T-helper 2 cell (primary cell): ENCODE results near the gene KLK2.
"Not testable (repeated sequence)": the region's sequence is repeated elsewhere in the genome, so short reads cannot be mapped to it uniquely, and the experiment has no call there.

Experiments
- DNase-seq, 5 experiments: peaks; one replicate each; pipeline versions ENCODE4 v3.0.0 to v3.0.0-alpha.2; 2012 to 2022

The KLK2 gene

DNA sequence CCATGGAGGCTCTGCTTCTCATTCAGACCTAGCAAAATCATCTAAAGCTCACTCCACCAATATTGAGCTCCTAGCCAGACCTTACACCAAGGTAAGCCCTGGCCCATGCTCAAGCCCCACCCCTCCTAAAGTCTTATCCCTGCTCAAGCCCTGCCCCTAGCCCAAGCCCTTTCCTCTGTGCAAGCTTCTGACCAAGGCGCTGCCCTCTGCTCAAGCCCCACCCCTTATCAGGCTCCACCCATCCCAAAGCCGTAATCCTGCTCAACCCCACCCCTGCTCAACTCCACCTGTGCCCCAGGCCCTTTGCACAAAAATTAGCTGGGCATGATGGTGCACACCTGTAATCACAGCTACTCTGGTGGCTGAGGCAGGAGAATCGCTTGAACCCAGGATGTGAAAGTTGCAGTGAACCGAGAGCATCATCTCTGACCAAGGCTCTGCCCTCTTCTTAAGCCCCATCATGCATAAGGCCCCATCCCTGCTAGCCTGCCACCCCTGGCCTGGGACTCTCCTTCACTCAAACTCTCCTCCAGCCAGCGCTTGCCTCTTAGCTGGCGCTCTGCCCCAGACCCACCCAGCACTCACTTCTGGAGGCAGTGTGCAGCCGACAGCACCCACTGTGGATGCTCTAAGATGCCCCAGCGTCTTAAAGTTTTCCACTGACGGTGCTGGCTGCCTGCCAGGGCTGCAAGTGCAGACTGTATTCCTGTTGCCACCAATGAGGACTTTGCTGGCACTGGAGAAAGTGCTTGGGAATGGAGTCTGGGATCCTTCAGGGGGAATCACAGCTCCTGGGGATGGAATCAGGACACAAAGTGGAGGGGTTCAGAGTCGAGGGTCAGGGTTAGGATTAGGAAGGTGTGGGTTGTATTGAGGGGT lies 21.5 kb downstream of the KLK2 start:
- DNase-seq = no peak

DNA sequence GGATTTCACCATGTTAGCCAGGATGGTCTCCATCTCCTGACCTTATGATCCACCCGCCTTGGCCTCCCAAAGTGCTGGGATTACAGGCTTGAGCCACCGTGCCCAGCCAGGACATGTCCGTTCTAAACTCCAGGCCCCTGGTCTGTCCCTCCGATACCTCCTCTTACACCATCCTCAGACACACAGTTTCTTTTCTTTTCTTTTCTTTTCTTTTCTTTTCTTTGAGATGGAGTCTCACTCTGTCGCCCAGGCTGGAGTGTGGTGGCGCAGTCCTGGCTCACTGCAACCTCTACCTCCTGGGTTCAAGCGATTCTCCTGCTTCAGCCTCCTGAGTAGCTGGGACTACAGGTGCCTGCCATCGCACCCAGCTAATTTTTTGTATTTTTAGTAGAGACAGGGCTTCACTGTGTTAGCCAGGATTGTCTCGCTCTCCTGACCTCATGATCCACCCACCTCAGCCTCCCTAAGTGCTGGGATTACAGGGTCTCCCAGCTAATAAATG lies 22.9 kb downstream of the KLK2 start:
- not testable (repeated sequence) for DNase-seq

DNA sequence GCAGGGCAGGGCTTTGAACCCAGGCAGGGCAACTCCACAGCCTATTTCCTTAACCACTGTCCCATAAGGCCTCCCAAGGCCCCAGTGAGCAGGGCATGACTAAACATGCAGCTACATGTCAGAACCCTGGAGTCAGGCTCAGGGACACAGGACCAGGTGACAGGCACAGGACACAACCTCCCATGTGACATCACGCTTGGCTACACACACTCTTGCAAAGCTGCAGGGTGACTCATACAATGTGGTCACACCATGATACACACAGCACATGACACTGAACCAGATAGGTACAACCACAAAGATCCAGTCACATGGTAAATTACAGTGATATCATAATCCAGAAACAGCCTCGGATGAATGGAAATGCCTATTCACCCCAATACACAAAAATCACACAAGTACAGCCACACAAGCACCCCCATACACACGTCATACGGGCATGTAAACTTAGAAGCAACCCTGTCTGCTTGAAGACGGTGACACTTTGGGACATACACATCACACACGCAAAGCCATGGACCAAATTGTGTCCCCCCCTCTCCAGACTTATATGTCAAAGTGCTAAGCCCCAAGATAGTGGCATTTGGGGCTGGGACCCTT lies 23.5 kb downstream of the KLK2 start:
- DNase-seq = peak in 1 of 5 experiments; percentile 43

DNA sequence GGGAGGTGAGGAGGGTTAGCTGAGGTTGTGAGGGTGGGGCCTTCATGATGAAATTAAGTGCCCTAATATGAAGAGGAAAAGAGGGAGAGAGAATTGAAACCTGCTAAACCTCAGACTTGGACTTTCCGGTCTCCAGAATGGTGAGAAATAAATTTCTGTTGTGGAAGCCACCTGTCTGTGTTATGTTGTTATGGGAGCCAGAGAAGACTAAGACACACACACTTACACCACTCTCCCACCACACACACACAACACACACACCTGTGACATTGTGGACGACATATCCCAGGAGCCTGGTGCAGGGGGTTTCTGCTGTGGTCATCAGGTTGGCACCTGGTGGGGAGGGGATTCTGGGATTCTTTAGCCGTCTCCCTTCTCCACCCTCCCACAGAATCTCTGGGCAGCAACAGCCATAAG lies 24.0 kb downstream of the KLK2 start:
- no peak for DNase-seq

DNA sequence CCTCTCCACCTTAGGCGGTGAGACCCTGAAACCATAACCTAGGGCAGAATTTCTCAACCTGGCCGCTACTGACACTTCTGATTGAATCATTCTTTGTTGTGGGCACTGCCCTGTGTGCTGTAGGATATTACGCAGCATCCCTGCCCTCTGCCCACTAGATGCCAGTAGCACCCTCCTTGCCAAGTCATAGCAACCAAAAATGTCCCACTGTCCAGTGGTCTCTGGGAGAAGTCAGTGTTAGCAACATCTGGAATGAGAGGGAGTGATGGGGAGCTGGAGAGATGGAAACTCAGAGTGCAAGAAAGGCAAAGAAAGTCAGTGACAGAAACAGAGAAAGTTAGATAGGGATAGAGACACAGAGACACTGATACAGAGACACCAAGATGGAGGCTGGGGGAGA lies 24.4 kb downstream of the KLK2 start:
- no peak for DNase-seq

DNA sequence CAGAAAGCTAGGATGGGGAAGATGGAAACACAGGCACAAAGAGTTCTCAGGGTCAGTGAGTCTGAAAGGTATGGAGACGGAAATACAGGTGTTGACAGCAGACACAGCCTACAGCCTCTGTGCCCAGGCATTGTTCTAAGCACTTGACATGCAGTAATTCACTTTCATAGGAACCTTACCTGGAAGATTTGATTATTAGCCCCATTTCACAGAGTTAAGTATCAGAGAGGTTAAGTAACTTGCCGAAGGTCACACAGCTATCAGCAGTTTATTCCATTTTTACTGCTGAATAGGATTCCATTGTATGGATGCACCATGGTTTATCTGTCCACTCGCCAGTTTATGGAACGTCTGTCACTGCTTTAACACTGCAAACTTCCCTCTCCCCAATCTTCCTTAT lies 24.8 kb downstream of the KLK2 start:
- no peak for DNase-seq

DNA sequence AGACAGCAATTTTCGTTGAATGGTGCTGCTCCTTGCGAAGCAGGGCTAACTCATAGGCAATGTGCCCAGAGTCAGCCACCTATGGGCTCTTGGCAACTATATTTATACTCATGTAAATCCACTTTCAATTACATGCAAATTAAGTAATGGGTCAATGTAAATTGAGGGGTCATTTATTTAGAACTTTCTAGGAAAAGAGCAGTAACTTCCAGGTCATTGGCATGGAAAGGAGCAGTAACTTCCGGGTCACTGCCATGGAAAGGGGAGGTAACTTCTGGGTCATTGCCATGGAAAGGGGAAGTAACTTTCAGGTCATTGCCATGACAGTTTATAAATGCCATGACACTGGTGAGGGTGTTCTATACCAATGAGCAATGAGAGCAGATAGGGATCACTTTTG lies 26.3 kb downstream of the KLK2 start:
- DNase-seq = no peak

DNA sequence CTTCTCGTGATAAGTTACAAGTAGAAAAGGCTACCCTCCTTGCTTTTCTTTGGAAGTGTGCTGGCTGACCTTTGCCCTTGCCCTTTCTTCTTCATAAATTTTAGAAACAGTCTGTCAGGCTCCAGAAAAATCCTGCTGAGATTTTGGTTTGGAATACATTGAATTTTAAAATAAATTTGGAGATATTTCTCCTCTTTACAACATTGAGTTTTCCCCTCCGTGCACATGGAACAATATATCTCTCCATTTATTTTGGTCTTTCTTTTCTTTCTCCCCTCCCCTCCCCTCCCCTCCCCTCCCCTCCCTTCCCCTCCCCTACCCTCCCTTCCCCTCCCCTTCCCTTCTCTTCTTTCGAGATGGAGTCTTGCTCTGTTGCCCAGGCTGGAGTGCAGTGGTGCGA lies 29.4 kb downstream of the KLK2 start:
- no peak for DNase-seq

DNA sequence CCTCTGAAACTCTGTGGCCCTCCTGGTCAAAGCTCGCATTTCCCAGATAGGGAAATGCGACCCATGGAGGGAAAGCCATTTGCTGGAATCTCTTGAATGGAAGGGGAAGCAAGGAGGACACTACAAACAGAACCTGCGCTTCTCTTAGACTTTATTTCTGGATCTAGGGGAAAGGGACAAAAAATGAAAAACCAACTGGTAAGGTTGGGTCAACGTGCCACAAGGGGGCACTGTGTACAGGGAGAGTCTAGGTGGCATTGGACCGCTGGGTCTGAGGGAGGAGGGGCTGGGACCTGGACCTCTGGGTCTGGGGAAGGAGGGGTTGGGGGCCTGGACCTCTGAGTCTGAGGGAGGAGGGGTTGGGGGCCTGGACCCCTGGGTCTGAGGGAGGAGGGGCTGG lies 33.0 kb downstream of the KLK2 start:
- DNase-seq = peak in 1 of 5 experiments; percentile 22

DNA sequence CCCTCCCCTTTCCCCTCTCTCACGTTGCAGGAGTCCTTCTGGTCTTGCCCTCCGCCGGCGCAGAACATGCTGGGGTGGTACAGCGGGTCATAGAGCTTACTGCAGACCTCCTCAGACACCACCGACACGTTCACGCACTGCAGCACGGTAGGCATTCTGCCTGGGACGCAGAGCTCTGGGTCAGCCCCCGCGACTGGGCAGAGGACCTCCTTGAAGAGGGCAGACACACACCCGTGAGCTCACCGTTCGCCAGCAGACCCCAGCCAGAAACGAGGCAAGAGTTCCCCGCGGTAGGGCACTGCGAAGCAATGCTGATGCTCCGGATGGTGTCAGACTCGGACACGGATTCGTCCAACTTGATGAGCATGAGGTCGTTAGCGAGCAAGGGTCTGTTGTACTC lies 35.1 kb downstream of the KLK2 start:
- DNase-seq = no peak

DNA sequence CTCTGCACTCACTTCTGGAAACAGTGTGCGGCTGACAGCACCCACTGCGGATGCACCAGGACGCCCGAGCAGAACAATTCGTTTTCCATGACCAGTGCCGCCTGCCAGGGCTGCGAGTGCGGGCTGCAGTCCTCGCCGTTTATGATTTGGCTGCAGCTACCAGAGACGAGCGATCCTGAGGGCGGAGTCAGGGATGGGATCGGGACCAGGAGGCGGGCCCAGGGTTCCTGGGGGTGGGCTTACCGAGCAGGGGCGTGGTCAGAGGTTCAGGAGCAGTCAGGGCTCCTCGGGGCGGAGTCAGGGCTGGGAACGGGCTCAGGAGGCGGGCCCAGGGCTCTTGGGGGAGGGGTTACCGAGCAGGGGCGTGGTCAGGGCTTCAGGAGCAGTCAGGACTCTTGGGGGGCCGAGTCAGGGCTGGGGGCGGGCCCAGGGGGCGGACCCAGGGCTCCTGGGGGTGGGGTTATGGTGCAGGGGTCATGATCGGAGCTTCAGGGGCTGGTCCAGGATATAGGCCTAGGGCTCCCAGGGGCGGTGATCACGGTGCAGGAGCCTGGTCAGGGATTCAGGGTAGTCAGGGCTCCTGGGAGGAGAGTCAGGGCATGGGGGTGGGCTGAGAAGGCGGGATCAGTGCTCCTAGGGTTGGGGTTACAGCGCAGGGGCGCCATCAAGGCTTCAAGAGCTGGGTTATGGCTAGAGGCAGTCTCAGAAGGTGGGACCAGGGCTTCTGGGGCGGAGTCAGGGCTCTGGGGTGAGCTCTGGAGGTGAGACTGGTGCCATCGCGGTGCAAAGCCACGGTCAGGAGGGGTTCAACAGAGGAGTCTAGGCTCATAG lies 36.2 kb downstream of the KLK2 start:
- peak in 2 of 5 experiments; percentile 11 to 24 for DNase-seq

DNA sequence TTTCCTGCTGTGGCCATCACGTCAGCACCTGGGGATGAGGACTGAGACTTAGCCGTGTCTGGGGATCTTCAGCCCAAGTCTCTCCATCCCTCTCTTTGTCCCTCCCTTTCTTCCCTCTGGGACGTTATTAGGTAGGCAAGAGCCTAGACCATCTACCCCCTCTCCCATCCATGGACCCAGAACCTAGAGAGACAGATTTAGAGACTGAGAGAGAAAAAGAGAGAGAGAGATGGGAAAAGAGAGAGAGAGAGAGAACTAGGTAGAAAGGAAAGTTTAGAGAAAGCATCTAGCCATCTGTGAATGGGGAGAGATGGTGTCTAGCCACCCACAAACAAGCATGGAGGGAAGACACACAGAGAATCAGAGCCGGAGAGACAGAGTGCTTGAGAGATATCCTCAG lies 37.5 kb downstream of the KLK2 start:
- no peak for DNase-seq

DNA sequence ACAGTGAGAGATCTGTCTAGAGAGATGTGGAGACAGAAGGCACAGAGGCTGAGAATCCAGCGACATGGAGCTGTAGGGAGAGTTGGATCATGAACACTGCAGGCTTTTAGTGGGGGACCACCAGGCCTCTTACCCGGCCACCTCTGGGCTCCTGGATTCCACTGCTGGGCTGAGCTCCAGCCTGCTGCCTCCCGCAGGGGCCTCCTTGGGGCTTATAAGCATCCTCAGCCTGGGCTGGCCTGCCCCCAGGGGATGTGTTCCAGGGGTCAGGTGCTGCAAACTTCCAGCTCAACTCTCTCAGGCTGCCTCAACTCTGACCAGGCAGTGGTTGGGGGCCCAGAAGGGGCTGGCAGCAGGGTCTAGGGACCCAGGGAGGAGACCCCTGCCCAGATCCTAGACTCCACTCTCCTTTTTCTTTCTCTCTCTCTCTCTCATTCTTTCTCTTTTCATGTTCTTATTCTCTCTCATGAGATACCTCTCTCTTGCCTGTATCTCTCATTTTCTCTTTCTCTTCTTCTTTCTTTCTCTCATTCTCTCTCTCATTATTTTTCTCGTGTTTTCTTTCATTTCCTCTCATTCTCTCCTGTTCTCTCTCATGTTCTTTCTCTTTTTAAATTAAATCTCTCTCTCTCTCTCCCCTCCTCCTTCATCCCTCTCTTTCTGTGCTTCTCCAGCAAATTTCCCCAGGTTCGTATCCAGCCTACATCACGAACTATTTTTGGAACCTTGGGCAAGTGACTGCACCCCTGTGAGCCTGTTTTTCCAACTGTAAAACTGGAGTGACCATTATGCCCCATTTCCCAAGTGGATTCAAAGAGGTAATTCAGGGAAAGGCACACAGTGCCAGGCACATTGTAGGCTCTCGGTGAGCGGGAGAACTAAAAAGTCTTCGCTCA lies 38.2 kb downstream of the KLK2 start, which contains the start of gene KLK4:
Gene KLK4, minus strand, starts transcription at position 190 of the 896 bp plus-strand sequence. CDS start 657 bp downstream, outside the sequence.
- DNase-seq = no peak

DNA sequence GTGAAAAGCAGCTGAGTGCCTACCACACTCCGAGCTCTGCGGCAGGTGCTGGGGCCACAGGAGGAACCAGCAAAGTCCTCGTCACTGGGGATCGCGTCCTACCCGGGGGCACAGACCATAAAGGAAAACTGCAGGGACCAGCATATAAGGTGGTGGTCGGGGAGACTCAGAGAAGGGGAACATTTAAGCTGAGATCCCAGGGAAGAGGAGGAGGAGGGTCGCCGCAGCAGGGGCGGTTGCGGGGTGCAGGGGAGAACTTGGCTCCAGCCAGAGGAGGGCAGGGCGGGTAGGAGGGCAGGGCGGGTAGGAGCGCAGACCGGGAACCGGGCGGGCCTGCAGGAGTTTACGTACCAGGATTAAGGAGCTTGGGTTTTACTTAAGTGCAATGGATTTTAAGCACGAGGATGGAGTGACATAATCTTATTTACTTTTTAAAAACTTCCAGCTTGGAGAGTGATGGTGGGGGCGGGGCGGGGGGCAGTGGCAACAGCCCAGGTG lies 38.9 kb downstream of the KLK2 start:
- no peak for DNase-seq

DNA sequence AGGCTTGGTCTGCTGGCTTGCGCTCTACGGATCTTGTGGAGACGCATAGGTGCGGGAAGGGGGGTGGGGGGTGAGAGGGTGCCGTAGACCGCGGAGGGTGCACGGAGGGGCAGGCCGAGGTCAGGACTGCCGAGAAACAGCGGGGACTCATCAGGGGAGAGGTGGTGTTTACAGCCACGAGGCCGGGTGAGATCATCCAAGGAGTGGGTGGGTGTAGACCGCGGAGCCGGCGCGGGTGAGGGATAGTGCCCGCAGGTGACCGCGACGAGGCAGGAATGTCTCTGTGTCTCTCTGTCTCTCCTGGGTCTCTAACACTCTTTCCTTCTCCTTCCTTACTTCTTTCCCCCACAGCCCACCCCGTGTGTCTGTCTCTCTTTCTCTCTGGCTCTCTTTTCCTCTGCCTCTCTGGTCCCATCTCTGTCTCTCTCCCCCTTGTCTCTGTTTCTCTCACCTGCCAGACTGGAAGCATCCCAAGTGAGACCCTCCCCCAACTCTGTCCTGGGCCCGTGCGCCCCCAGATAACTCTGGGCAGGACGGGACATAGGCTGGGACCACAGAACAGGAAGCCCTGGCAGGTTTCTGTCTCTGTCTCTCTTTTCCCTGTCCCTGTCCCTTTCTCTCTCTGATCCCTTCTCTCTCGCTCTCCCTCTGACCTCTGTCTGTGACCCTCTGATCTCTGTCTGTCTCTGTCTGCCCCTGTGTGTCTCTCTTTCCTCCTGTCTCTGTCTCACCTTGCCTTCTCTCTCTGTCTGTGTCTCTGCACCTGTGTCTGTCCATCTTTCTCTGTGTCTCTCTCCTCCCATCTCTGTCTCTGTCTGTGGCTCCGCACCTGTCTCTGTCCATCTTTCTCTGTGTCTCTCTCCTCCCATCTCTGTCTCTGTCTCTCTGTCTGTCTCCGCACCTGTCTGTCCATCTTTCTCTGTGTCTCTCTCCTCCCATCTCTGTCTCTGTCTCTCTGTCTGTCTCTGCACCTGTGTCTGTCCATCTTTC lies 39.8 kb downstream of the KLK2 start:
- peak in 1 of 5 experiments; percentile 2 for DNase-seq

DNA sequence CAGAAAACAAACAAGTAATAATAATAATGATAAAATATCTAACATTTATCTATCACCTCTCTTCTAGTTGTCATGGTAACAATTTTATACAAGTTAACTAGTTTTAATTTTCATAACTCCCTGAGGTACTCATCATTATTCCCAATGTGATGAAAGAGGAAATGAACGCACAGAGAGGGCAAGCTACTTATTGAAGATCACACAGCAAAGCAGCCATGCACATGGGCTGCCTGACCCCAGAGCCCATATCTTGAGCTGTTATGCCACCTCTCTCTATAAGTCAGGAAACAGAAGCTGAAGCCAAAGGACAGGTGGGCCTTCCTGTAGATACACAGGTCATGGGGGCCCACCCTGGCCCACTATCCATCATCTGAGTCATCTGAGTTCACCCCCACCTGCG lies 42.8 kb downstream of the KLK2 start:
- no peak for DNase-seq

DNA sequence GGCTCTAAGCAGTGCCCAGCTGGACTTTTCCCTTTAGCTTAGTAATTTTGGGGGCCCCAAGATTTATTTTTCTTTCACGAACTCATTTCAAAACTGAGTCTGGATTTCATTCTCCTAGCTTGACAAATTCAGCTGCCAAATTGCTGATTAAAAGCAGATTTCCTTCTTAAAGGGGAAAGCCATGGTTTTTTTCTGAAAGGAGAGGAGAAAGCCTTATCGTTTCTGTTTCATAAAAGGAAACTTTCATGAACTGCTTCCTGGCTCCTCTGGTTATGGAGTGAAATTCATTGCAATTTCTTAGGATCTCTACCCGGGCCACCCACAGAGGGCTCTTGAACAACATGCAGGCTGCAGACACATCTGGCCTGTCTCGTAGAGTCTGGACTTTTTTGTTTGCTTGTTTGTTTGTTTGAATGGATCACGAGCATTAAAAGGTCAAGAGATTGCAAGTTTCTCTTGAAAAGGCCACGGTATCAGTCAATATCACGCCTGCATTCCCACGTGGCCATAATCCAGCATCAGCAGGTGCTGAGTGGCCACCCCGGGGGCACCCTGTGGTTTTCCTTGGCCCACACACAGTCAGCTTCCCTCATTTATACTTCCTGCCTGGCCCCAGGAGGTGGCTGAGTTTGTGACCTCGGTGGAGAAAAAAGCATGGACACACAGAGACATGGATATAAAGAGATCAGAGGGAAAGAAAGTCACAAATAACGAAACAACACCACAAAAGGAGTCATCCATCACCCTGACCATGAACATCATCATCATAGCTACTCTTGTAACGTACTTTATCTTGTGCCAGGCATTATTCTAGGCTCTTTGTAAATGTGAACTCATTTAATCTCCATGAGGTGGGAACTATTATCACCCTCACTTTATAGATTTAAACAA lies 48.4 kb downstream of the KLK2 start:
- DNase-seq = no peak

DNA sequence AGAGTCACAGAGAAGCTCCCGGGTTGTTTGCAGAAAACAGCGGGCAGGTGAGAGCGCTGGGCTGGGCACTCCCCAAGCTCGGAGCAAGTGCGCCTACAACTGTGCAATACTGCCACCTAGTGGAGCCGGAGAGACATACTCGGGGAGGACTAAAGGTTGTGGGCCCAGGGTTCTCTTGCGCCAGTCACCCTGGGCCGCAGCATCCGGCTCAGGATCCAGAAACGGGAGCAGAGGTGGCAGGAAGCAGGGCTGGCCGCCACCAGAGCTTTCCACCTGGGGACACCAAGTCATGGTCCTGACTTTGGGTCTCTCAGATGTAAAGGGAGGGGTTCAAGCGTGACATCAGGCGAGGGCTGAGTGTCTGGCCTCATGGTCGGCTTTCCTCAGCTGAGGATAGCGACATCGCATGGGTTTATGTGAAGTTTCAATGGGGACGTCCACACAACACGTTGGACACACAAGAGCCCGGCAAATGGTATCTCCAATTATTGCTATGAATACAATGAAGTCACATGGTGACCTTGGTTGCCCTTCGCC lies 49.1 kb downstream of the KLK2 start:
- DNase-seq = peak; percentile 29 to 78 (median 61)

DNA sequence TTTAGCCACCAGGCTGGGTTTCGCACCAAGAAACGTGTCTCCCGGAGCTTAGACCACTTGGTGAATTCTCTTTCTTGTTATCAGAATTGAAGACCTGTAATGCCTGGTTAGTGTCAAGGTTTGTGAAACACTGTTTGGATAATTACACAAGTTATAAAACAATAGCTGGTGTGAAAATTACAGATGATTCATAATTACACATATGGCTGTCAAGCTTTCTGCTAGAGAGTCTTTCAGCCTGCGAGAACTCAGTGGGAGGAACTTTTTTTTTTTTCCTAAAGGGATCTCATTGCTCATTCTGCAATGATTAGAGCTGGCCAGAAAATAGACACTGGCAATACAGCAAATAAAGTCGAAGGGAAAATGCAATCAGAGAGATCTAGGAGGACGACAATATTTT lies 51.3 kb downstream of the KLK2 start:
- no peak for DNase-seq
